HG02623 (cell line): ENCODE data around the gene PMPCB.

Source experiments
- ATAC-seq: cut with Tn5 transposase; IDR thresholded peaks from one replicate; pipeline ENCODE4 v1.9.1; 2021; ENCODE audit warnings: moderate library complexity; ENCODE audit not compliant: unreplicated experiment

PMPCB gene

GRCh38 chr7:103325744-103326143 is 28.5 kb downstream of the PMPCB start:
- no peak for ATAC-seq

- no peak for ATAC-seq
Observed at GRCh38 chr7:103336761-103337160, 39.5 kb downstream of the PMPCB start.

GRCh38 chr7:103338864-103339263 is 41.6 kb downstream of the PMPCB start:
- ATAC-seq: no peak

GRCh38 chr7:103341466-103341865 is 44.2 kb downstream of the PMPCB start:
- ATAC-seq: no peak

- ATAC-seq: no peak
Observed at GRCh38 chr7:103343332-103343731, 46.1 kb downstream of the PMPCB start.

GRCh38 chr7:103343758-103344452 is 46.7 kb downstream of the PMPCB start:
- peak; percentile 9 for ATAC-seq

GRCh38 chr7:103344453-103345149 is 47.4 kb downstream of the PMPCB start, which contains the start of gene DNAJC2:
DNAJC2 (minus strand) TSS chr7:103344767; CDS start chr7:103344622, 145 bp downstream.
- peak; percentile 78 for ATAC-seq

- ATAC-seq: no peak
Observed at GRCh38 chr7:103346396-103346795, 49.2 kb downstream of the PMPCB start.

- ATAC-seq: peak; percentile 57
Observed at GRCh38 chr7:103347507-103348267, 50.5 kb downstream of the PMPCB start, which contains the start of gene PSMC2. PSMC2 (plus strand) TSS chr7:103347643; CDS start chr7:103347712, 69 bp downstream.

GRCh38 chr7:103348452-103348851 is 51.2 kb downstream of the PMPCB start:
- no peak for ATAC-seq

GRCh38 chr7:103348959-103349358 is 51.7 kb downstream of the PMPCB start:
- no peak for ATAC-seq

GRCh38 chr7:103349805-103350204 is 52.6 kb downstream of the PMPCB start:
- ATAC-seq: no peak
